Liver (tissue), 3 donors: ENCODE data around the gene FIGNL1.

Source experiments
- FOXA1 ChIP-seq: IDR thresholded peaks from 2 replicates; pipeline ENCODE4 v1.6.1; 2016; ENCODE audit warnings: antibody characterized with exemption
- NR2F2 ChIP-seq: IDR thresholded peaks from 2 replicates; pipeline ENCODE4 v1.6.1; 2016; ENCODE audit warnings: antibody characterized with exemption
- RAD21 ChIP-seq, 2 donors: IDR thresholded peaks; 2 replicates each; pipeline ENCODE4 v1.6.1; 2016; ENCODE audit warnings: antibody characterized with exemption in 2 of 2, mild to moderate bottlenecking in 2 of 2
- TAF1 ChIP-seq: conservative IDR thresholded peaks from 2 replicates; pipeline ENCODE4 v1.6.1; 2016; ENCODE audit warnings: antibody characterized with exemption, mild to moderate bottlenecking
- YY1 ChIP-seq: IDR thresholded peaks from 2 replicates; pipeline ENCODE4 v1.6.1; 2016; ENCODE audit warnings: antibody characterized with exemption, mild to moderate bottlenecking
- TF ChIP-seq, protein P1 (sequence below): fragments of 150-350 bp; IDR thresholded peaks from 2 replicates; pipeline ENCODE4 v1.5.1; 2017; ENCODE audit warnings: improper control_type of control experiment, low read depth, low read length; ENCODE audit not compliant: missing input control
- donor health status: healthy.
- donor health status: healthy.

DNA sequence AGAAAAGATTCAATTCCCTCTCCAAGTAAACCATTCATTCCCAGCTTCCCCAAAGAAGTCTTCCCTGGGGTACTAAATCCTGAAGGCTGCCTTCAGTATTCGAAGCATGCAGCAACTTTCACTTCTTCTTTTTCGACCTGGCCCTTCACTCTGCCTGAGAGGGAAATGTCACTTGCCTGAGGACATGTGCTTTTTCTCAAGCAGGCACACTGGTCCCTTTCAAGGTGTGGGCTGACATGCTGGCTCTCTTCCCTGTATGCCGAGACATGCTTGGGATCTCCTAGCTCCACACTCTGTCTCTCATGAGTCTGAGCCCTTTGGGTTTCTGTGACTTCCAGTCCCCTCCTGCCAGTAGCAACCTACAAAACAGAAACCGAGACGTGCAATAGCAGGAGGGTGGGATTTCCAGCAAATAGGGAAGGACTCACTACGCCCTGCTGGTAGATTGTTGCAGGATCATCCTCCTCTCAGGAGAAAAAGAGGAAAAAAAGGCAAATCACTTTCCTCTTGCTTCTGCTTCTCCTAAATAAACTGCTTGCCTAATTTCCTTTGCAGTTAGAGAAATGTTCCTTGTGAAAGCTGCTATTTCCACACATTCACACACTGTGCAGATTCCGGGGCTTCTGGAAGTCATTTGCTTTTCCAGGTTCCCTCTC lies 33.5 kb downstream of the FIGNL1 start:
- no peak for TF ChIP-seq YY1
- TF ChIP-seq RAD21 (IDR thresholded peaks at IDR 0.05): no peak
- TF ChIP-seq, protein P1, sequence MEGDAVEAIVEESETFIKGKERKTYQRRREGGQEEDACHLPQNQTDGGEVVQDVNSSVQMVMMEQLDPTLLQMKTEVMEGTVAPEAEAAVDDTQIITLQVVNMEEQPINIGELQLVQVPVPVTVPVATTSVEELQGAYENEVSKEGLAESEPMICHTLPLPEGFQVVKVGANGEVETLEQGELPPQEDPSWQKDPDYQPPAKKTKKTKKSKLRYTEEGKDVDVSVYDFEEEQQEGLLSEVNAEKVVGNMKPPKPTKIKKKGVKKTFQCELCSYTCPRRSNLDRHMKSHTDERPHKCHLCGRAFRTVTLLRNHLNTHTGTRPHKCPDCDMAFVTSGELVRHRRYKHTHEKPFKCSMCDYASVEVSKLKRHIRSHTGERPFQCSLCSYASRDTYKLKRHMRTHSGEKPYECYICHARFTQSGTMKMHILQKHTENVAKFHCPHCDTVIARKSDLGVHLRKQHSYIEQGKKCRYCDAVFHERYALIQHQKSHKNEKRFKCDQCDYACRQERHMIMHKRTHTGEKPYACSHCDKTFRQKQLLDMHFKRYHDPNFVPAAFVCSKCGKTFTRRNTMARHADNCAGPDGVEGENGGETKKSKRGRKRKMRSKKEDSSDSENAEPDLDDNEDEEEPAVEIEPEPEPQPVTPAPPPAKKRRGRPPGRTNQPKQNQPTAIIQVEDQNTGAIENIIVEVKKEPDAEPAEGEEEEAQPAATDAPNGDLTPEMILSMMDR: no peak
- no peak for TF ChIP-seq TAF1
- no peak for TF ChIP-seq FOXA1
- TF ChIP-seq NR2F2: no peak
